Measurements from ENCODE around the gene ZCCHC14.

The ZCCHC14 gene

GRCh38 chr16:87422106-87422505 is 70.7 kb downstream of the ZCCHC14 start:
- no peak for DNase-seq

- DNase-seq, result no peak
Observed at GRCh38 chr16:87421003-87421912, 71.6 kb downstream of the ZCCHC14 start.

- DNase-seq, result no peak
Observed at GRCh38 chr16:87420026-87421002, 72.5 kb downstream of the ZCCHC14 start.

- DNase-seq, result no peak
Observed at GRCh38 chr16:87418644-87419043, 74.2 kb downstream of the ZCCHC14 start.

GRCh38 chr16:87418216-87418615 is 74.6 kb downstream of the ZCCHC14 start:
- no peak for DNase-seq

GRCh38 chr16:87417528-87417910 is 75.3 kb downstream of the ZCCHC14 start:
- no peak for DNase-seq

GRCh38 chr16:87416826-87417527 is 75.8 kb downstream of the ZCCHC14 start:
- DNase-seq, result no peak

GRCh38 chr16:87415441-87415840 is 77.4 kb downstream of the ZCCHC14 start:
- DNase-seq, result no peak

- DNase-seq, result no peak
Observed at GRCh38 chr16:87414251-87414680, 78.6 kb downstream of the ZCCHC14 start.

- no peak for DNase-seq
Observed at GRCh38 chr16:87412996-87413421, 79.8 kb downstream of the ZCCHC14 start.

- DNase-seq, result no peak
Observed at GRCh38 chr16:87412371-87412995, 80.3 kb downstream of the ZCCHC14 start.

- DNase-seq, result no peak
Observed at GRCh38 chr16:87411375-87412271, 81.2 kb downstream of the ZCCHC14 start.

- DNase-seq, result no peak
Observed at GRCh38 chr16:87410968-87411367, 81.9 kb downstream of the ZCCHC14 start.

- no peak for DNase-seq
Observed at GRCh38 chr16:87410530-87410929, 82.3 kb downstream of the ZCCHC14 start.

- no peak for DNase-seq
Observed at GRCh38 chr16:87409781-87410180, 83.0 kb downstream of the ZCCHC14 start.

GRCh38 chr16:87409153-87409552 is 83.7 kb downstream of the ZCCHC14 start:
- no peak for DNase-seq

- no peak for DNase-seq
Observed at GRCh38 chr16:87407511-87408112, 85.2 kb downstream of the ZCCHC14 start.

GRCh38 chr16:87406495-87407088 is 86.2 kb downstream of the ZCCHC14 start:
- no peak for DNase-seq

- no peak for DNase-seq
Observed at GRCh38 chr16:87404764-87405625, 87.8 kb downstream of the ZCCHC14 start.
